Large intestine (tissue), 12 donors: ENCODE results near the gene ZDHHC19. TPM values are rescaled to one million over a fixed set of nuclear protein-coding genes. Genes with fewer than 3 reads are reported as not detected.
"Not testable (repeated sequence)": the region's sequence is repeated elsewhere in the genome, so short reads cannot be mapped to it uniquely, and the experiment has no call there.

ENCODE experiments used
- DNase-seq, 2 donors: peaks; one replicate each; pipeline versions ENCODE4 v3.0.0 to v3.0.0-alpha.2; 2013
- H3K27ac ChIP-seq: one replicate; pipeline ENCODE4 v1.5.1; 2013; ENCODE audit warnings: low read length
- H3K27me3 ChIP-seq: 2 replicates; pipeline ENCODE4 v1.6.1; 2013; ENCODE audit warnings: low read length; ENCODE audit not compliant: control insufficient read depth, insufficient read depth
- H3K36me3 ChIP-seq: 2 replicates; pipeline ENCODE4 v1.6.1; 2013; ENCODE audit warnings: low read length; ENCODE audit not compliant: control insufficient read depth, insufficient read depth
- H3K4me1 ChIP-seq: one replicate; pipeline ENCODE4 v1.6.1; 2013; ENCODE audit warnings: low read length; ENCODE audit not compliant: control insufficient read depth, insufficient read depth
- H3K4me3 ChIP-seq: one replicate; pipeline ENCODE4 v1.5.1; 2013; ENCODE audit warnings: low read length
- H3K9me3 ChIP-seq: one replicate; pipeline ENCODE4 v1.6.1; 2013; ENCODE audit warnings: mild to moderate bottlenecking, low read depth, low read length, moderate library complexity; ENCODE audit not compliant: control insufficient read depth
- WGBS: methylation state at CpG from one replicate; pipeline ENCODE4 v1.1.5; 2013; ENCODE audit warnings: low lambda C conversion rate; ENCODE audit not compliant: insufficient coverage; 5-methylcytosine and 5-hydroxymethylcytosine counted together
- long read RNA-seq, 11 donors: transcript quantifications; one replicate each; lab custom pipeline, GENCODE V29; 2026
- polyA plus RNA-seq: library from polyadenylated mRNA; unstranded; fragments of 120-200 nt; gene quantifications from one replicate; pipeline ENCODE4 v1.2.1, GENCODE V29; 2013

Gene ZDHHC19
- 0.42 TPM for polyA plus RNA-seq
- long read RNA-seq, donor 1, result 0 reads
- long read RNA-seq, donor 2, result 0 reads
- long read RNA-seq, donor 3, result 0 reads
- long read RNA-seq, donor 4, result 0 reads
- long read RNA-seq, donor 5, result 0 reads
- long read RNA-seq, donor 6, result 0 reads
- long read RNA-seq, donor 7, result 0 reads
- long read RNA-seq, donor 8, partial matches to known transcripts, result 0 of 1 reads
- long read RNA-seq, donor 8, other reads (novel, unspliced or antisense), result 0 of 1 reads
- long read RNA-seq, donor 9, result 0 reads
- long read RNA-seq, donor 10, result 0 reads
- long read RNA-seq, donor 11, result 0 reads

GRCh38 chr3:196210673-196211556, at the start of gene ZDHHC19:
Gene ZDHHC19, minus strand, starts transcription at chr3:196211400. Its CDS starts 85 bp downstream, at chr3:196211315.
- H3K4me1 ChIP-seq, result peaks cover 25% of the 10 kb centered on the region
- H3K36me3 ChIP-seq, result no peaks in the 10 kb centered on the region
- no peak within 1 kb of the TSS for H3K4me3 ChIP-seq
- DNase-seq, result no peak
- H3K9me3 ChIP-seq, result no peaks in the 10 kb centered on the region
- peaks cover 4% of the 10 kb centered on the region for H3K27me3 ChIP-seq
- no peak within 1 kb of the TSS for H3K27ac ChIP-seq
- no CpG with 5 or more reads among the region's 23 CpGs for WGBS

- WGBS, result 92% methylated on average over 2 of the region's 4 CpGs
- no peaks in the 10 kb centered on the region for H3K27me3 ChIP-seq
- peaks cover 17% of the 10 kb centered on the region for H3K36me3 ChIP-seq
Observed at GRCh38 chr3:196260784-196261183, 49.6 kb upstream of the ZDHHC19 start.

GRCh38 chr3:196255776-196256175, 44.6 kb upstream of the ZDHHC19 start:
- peak in 1 of 2 donors; percentile 23 for DNase-seq

More at GRCh38 chr3:196260784-196261183, 49.6 kb upstream of the ZDHHC19 start:
- Histone ChIP-seq H3K9me3 (no peaks in the 10 kb centered on the region), H3K4me1 (no peaks in the 10 kb centered on the region), H3K27ac (no peak overlapping the region), H3K4me3 (no peak overlapping the region)
- DNase-seq, result no peak

GRCh38 chr3:196254376-196255283, 43.4 kb upstream of the ZDHHC19 start:
- no peak for DNase-seq
- no peaks in the 10 kb centered on the region for H3K27me3 ChIP-seq
- H3K9me3 ChIP-seq, result no peaks in the 10 kb centered on the region
- no peak overlapping the region for H3K4me3 ChIP-seq
- H3K27ac ChIP-seq, result no peak overlapping the region
- peaks cover 11% of the 10 kb centered on the region for H3K36me3 ChIP-seq
- H3K4me1 ChIP-seq, result peaks cover 6% of the 10 kb centered on the region
- WGBS, result 100% methylated on average over 1 of the region's 5 CpGs

More at GRCh38 chr3:196255776-196256175, 44.6 kb upstream of the ZDHHC19 start:
- Histone ChIP-seq H3K4me1 (peaks cover 6% of the 10 kb centered on the region), H3K4me3 (no peak overlapping the region), H3K9me3 (no peaks in the 10 kb centered on the region), H3K27ac (no peak overlapping the region), H3K36me3 (peaks cover 11% of the 10 kb centered on the region), H3K27me3 (no peaks in the 10 kb centered on the region)
- no CpG with 5 or more reads among the region's 1 CpG for WGBS

DNA sequence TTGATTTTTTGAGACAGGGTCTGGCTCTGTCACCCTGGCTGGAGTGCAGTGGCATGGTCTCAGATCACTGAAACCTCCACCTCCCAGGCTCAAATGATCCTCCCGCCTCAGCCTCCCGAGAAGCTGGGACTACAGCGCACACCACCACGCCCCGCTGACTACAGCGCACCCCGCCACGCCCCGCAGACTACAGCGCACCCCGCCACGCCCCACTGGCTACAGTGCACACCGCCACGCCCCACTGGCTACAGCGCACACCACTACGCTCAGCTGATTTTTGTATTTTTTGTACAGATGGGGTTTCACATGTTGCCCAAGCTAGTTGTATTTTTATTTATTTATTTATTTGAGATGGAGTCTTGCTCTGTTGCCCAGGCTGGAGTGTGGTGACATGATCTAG, 40.7 kb upstream of the ZDHHC19 start:
- Histone ChIP-seq H3K36me3 (peaks cover 22% of the 10 kb centered on the region), H3K27me3 (no peaks in the 10 kb centered on the region), H3K27ac (no peak overlapping the region), H3K4me1 (peaks cover 6% of the 10 kb centered on the region), H3K9me3 (no peaks in the 10 kb centered on the region), H3K4me3 (no peak overlapping the region)
- no peak for DNase-seq
- 100% methylated on average over 1 of the region's 16 CpGs for WGBS

- H3K9me3 ChIP-seq, result peaks cover 10% of the 10 kb centered on the region
- H3K4me3 ChIP-seq, result no peak overlapping the region
- no peak overlapping the region for H3K27ac ChIP-seq
- H3K27me3 ChIP-seq, result no peaks in the 10 kb centered on the region
- H3K36me3 ChIP-seq, result peaks cover 39% of the 10 kb centered on the region
- H3K4me1 ChIP-seq, result no peaks in the 10 kb centered on the region
- 60% methylated on average over 1 of the region's 13 CpGs for WGBS
- no peak for DNase-seq
Observed at GRCh38 chr3:196246612-196247308, 35.6 kb upstream of the ZDHHC19 start.

- H3K27me3 ChIP-seq, H3K4me3 ChIP-seq, H3K27ac ChIP-seq, DNase-seq, H3K9me3 ChIP-seq, H3K4me1 ChIP-seq: not testable (repeated sequence)
- no CpG with 5 or more reads among the region's 34 CpGs for WGBS
- peaks cover 59% of the 10 kb centered on the region for H3K36me3 ChIP-seq
Observed at GRCh38 chr3:196244166-196244565, 33.0 kb upstream of the ZDHHC19 start.

GRCh38 chr3:196241704-196242103, 30.5 kb upstream of the ZDHHC19 start:
- no peaks in the 10 kb centered on the region for H3K27me3 ChIP-seq
- no CpG with 5 or more reads among the region's 8 CpGs for WGBS
- H3K36me3 ChIP-seq, result peaks cover 62% of the 10 kb centered on the region
- no peak overlapping the region for H3K27ac ChIP-seq
- H3K9me3 ChIP-seq, result peaks cover 10% of the 10 kb centered on the region
- no peak for DNase-seq
- H3K4me3 ChIP-seq, result no peak overlapping the region
- H3K4me1 ChIP-seq, result no peaks in the 10 kb centered on the region

DNA sequence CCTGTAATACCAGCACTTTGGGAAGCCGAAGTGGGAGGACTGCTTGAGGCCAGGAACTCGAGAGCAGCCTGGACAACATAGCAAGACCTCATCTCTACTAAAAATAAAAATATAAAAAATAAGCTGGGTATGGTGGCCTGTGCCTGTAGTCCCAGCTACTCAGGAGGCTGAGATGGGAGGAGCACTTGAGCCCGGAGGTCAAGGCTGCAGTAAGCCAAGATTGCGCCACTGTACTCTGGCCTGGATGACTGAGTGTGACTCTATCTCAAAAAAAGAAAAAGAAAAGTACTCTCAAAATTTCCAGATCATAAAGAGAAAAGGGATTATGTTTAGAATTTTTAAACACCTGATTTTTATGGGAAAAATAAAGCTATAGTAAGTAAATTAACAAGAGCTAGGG, 29.2 kb upstream of the ZDHHC19 start:
- no peak overlapping the region for H3K27ac ChIP-seq
- 90% methylated on average over 2 of the region's 4 CpGs for WGBS
- no peak overlapping the region for H3K4me3 ChIP-seq
- H3K4me1 ChIP-seq, result no peaks in the 10 kb centered on the region
- no peak for DNase-seq
- peaks cover 10% of the 10 kb centered on the region for H3K9me3 ChIP-seq
- no peaks in the 10 kb centered on the region for H3K27me3 ChIP-seq
- H3K36me3 ChIP-seq, result peaks cover 57% of the 10 kb centered on the region
